ENCODE measurements around the gene PABPC1L. TPM values are rescaled to one million over a fixed set of nuclear protein-coding genes. Genes with fewer than 3 reads are reported as not detected.
"Not testable (repeated sequence)": the region's sequence is repeated elsewhere in the genome, so short reads cannot be mapped to it uniquely, and the experiment has no call there.

The PABPC1L gene
- 3.3 and 5.7 TPM in 2 replicates for total RNA-seq
- 27.0 TPM for polyA plus RNA-seq (2012)

DNA sequence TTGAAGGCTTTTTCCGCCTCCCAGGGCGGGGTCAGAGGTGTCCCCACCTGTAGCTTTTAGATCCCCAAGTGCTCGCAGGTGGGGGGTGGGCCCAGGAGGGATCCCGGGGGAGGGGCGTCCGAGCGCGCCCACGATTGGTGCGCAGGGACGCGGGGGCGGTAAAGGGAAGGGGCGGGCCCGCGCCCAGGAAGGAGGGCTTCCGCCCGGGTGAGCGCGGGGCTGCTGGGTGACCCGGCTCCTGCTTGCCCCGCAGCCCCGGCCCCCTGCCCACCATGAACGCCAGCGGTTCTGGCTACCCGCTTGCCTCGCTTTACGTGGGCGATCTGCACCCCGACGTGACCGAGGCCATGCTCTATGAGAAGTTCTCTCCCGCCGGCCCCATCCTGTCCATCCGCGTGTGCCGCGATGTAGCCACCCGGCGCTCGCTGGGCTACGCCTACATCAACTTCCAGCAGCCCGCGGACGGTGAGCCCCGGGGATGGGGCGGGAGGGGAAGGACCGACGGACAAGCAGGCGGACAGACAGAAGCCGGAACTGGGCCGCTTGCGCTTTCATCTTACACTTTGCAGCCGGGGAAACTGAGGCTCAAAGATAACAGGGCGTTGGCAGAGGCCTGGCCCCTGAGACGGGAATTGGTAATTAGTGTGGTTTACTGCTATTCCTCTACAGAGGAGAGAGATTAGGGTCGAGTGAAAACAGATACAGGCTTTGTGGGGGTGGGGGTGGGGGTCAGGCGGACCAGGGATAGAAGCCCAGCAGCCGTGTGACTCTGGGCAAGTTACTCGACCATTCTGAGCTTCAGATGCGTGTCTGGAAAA is at the start of gene PABPC1L:
TSS of gene PABPC1L (plus strand) at position 189 of the 818 bp plus-strand sequence. CDS start at position 273, 84 bp downstream.
- peak; percentile 61 for DNase-seq (ENCODE audit: low read depth)

DNA sequence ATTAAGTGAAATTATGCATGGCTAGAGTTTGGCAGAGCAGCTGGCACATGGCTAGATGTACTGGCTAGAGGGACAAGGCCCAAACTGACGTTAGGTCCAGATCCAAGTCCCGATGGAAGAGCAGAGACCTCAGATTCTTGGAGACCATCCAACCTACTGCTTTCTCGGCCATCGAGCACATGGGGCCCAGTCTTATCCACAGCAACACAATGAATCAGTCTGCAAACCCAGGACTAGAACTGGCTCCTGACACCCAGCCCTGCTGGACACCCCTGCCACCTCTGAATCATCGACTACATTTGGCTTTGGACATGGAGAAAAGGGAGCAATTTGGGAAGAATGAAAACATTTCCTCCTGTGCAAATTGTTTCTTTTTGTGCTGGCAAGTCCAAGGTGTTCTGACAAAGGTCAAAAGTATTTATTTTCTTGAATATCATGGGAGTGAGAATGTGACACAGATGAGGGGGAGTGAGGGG is 48.3 kb upstream of the PABPC1L start:
- DNase-seq (ENCODE audit: low read depth): peak; percentile 14

DNA sequence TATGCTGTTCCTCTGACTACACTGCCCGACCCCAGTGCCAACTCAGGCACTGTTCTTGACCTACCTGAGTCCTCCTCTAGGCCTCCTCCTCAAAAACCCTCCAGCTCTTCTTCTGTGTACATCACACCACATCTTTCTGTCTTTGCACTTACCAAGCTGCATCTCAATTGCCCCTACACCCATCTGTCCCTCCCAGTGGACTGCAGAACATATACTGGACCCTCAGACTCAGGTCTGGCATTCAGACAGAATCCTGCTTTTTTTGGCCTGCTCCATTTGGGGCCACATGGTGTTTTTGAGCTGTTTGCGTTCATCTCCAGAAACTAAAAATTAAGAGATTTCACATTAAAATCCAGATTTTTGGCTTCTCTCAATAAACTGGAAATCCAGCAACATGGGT is 47.6 kb upstream of the PABPC1L start:
- DNase-seq (ENCODE audit: low read depth): no peak

DNA sequence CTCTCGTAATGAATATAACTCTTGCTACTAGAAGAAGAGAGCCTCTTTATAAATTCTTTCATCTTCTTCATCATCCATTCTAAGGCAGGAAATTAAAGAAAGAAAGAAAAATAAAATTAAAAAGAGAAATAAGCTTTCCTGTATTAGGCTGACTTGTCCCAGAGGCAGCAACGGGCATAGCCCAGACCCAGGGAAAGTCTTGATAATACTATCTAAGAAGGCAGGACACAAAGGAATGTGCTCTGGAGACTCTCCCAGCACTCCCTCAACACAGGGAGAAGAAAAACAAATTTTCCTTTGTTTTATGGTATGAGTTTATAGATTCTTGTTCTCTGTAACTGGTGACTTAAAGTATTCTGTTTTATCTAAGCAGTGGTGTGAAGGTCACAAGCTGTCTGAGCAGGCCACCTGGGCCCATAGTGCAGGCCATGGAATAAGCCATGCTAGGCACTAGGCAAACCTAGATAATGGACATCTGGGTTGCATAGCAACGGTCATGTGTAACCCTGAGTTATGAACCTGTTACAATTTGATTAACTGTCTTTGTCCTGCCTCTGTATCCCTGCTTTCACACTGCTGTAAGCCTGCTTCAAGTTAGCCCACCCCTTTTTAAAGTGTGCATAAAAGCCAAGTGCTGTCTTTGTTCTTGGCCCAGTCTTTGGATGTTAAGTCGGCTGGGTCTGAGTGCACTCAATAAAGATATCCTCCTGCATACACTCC is 46.3 kb upstream of the PABPC1L start:
- DNase-seq (ENCODE audit: low read depth): not testable (repeated sequence)

DNA sequence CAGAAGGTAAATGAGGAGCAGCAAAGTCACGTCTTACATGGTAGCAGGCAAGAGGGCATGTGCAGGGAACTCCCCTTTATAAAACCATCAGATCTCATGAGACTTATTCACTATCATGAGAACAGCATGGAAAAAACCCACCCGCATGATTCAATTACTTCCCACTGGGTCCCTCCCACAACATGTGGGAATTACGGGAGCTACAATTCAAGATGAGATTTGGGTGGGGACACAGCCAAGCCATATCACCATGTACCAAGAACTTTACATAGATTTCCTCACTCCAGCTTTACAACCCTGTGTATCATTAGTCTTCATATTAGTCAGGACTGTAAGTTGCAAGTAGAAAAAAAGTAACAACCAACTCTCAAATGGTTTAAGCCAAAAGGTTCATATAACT is 45.4 kb upstream of the PABPC1L start:
- not testable (repeated sequence) for DNase-seq (ENCODE audit: low read depth)

DNA sequence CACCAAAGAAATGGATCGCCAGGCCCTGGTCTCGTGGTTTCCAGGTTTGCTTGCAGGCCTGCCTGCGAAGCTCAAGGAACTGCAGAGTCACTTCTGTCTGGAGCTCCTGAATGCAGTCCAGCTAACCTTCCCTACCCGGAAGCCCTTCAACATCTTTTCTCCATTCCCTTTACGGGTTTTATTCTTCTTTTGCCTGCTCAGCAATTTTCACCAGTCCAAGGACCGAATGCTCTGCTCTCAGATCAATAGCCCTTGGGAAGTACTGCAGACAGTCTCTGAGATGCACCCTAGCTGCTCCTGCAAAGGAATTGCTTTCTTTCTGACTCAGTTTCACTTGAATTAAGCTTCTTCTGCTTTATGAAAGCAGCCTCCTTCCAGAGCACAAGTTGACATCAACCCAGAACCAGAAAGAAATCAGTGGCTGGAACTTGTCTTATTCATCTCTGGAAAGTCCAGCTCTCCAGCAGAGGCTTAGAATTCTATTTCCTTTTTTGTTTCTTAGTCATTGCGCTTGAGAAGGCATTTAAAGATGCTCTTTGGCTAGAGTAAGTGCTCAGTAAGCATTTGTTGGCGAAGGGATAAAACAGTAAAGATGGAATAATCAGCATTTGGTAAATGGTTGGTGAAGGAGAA is 43.0 kb upstream of the PABPC1L start:
- no peak for DNase-seq (ENCODE audit: low read depth)

DNA sequence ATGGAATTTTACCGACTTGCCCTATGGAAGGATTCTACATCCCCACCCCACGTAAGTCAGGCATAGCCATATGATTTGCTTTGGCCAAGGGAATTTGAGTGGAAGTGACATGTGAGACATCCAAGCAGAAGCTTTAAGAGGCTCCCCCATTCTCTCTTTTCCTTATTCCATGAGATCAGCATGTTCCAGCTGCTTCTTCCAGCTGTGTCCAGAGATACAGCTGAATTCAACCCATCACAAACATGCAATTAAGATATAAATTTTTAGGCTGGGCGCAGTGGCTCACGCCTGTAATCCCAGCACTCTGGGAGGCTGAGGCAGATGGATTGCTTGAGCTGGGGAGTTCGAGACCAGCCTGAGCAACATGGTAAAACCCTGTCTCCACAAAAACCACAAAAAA is 40.4 kb upstream of the PABPC1L start:
- DNase-seq (ENCODE audit: low read depth): no peak

DNA sequence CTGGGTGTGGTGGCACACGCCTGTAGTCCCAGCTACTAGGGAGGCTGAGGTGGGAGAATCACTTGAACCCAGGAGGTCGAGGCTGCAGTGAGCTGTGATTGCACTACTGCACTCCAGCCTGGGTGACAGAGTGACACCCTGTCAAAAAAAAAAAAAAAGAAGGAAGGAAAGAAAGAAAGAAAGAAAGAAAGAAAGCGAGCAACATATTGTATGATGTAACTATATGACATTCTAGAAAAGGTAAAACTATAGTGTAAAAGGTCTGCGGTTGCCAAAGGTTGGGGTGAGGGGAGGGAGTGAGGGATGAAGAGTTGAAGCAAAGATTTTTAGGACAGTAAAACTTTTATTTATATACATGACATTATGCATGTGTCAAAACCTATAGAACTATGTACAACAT is 27.5 kb upstream of the PABPC1L start:
- DNase-seq (ENCODE audit: low read depth): not testable (repeated sequence)

DNA sequence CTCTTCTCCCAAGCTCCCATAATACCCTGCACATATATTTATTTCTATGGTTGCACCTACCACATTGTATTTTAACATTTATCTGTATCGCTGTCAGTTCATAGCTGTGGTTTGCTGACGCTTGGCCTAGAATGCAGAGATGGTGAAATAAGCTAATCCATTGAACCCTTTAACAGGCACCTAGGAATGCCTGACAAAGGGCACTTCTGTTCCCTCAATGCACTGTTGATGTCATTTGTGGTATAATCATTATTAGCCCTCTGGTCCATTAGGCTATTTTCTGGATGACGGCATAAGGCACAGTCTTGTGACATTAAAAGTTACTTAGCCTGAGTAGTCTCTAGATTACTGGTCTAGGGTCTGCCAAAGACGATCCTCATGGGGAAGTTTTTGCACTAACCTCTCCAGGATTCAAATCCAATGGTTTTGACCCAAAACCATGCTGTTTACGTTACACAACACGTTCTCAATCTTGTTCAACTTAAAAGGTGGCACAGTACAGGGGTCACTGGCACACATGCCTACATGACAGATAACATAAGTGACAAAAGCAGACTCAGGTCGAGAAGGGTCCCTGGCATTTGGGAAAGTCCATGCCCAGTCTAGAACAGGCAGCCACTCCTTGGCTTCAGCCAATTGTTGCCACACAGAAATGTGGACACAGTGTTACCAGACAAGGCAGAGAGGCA is 26.5 kb upstream of the PABPC1L start:
- no peak for DNase-seq (ENCODE audit: low read depth)

DNA sequence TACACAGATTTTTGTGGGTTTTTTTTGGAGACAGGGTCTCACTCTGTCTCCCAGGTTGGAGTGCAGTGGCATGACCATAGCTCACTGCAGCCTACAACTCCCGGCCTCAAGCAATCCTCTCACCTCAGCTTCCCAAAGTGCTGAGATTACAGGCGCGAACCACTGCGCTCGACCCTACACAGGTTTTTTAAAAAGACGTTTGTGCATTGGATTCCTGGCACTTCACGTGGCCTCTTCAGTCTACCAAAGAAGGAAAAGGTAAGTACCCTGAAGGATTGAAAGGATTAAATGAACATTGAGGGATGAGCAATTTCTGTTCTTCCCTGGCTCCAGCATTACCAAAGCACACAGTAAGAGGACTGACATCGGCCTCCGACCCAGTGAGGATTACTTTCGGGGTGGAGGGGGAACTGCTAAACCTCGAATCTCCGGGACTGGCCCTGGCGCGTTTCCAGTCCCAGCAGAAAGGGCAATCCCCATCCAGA is 24.9 kb upstream of the PABPC1L start:
- DNase-seq (ENCODE audit: low read depth): no peak

DNA sequence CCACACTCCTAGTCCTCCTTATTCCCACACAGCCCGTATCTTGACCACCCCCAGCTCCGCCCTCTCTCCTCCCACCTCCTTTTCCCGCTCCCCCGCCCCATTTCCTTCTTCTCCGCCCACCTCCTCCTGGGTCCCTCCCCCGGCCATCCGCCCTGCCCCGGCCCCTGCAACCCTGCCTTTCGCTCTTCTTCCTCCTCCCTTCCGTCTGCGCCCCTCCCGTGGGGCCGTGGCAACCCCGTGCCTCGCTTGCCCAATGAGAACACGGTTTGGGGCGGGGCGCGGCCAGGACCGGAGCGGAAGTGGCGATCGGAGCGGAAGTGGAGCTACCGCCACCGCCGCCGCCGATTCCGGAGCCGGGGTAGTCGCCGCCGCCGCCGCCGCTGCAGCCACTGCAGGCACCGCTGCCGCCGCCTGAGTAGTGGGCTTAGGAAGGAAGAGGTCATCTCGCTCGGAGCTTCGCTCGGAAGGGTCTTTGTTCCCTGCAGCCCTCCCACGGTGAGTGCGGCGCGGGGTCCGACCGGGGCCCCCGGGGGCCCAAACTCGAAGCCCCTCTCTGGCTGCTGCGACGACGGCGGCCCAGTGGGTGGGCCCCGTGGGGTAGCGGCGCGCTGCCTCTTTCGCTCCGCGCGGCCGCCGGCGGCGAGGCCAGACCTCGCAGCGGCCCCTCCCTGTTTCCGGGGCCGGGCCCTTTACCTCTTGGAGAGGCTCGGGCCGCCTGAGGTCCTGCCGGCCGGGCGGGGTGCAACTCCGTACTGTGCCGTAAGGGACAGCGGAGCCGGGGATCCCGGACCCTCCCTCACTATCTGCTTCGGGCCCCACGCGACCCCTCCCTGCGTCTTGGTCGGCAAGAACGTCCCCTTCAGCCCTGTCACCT is 24.2 kb upstream of the PABPC1L start, which contains the start of gene YWHAB:
TSS of gene YWHAB (plus strand) at position 314 of the 874 bp plus-strand sequence. CDS start 15,829 bp downstream, outside the sequence.
- DNase-seq (ENCODE audit: low read depth): peak; percentile 99

DNA sequence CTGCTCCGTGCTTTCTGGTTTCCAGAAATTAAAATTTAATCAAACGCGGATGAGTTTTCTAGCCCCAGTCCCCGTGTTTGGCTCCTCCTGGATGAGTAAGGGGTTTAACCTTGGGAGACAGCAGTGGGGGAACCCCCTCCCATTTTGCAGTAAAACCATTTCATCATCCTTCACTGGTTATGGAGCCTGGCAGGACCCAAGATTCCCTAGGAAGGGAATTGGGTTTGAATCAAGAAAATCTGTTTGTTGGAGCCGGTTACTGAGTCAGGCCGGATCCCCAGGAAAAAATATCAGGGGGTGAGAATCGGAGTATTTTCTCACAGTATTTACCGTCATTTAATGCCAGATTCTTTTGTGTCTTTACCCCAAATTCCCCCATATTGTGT is 23.6 kb upstream of the PABPC1L start:
- DNase-seq (ENCODE audit: low read depth): no peak

DNA sequence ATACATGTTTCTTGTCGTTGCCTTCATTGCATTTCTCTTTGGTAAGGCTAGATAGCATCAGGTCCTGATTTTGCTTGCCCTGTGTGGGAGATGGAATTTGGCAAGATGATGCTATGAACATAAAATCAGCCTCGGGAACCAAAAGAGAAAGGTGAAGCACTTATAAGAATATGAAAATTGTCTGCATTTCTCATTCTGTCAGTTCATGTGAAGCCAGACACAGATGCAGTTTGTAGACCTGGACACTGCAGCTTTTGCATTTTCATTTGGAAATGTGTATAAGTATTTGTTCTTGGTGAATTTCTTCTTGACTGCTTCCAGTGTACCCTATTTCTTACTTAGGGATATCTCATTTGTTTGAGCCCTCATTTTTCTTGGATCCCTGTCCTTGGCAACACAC is 23.0 kb upstream of the PABPC1L start:
- DNase-seq (ENCODE audit: low read depth): no peak

DNA sequence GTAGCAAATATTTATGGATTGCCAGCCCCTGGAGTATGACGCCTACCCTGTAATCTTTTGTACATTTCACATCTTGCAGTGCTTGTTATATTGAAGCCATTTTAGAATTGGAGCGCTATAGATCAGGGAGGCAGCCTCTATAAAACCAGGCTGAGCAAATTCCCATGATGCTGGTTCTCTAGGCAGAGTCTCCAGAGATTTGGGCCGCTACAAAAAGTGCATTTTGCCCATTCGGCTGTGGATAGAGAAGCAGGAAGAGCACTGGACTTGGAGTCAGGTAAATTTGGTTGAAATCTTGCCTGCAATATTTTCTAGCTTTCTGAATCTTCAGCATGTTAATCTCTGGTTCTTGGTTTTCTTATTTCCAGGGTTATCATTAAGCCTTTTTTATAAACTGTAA is 22.4 kb upstream of the PABPC1L start:
- DNase-seq (ENCODE audit: low read depth): no peak

DNA sequence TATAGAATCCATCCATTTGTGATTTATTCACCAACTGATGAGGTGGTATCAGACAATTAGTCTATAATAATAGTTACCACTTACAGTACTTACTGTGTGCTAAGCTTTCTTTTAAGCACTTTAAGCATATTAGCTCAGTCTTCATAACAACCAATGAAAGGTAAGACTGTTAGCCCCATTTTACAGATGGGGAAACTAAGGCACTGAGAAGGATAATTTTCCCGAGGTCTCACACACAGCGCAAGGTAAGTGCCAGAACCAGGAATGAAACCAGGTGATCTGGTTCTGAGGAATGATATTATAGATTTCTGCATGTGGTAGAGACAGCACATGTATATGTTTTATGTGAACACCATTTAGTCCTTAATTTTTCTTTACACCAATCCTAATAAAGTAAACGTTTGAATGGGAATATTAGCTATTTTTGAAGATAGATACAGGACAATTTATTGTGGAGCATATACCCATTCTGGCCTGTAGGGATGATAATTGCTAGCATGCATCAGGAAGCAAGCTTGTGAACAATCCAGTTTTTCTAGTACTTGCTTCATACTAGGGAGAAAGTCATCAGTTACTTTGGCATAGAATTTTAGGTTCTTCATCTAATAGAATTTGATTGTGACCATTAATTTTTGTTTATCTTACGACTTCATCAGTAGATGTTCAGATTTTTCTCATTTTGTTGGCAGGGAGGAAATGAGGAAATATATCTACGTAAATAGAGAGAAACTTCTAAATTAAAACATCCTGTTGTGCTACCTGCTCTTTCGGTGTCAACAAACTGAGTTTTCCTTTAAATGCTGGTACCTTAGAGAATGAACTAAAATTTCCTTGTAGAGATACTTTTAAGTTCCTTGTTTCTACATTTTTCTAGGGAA is 21.4 kb upstream of the PABPC1L start:
- DNase-seq (ENCODE audit: low read depth): no peak

DNA sequence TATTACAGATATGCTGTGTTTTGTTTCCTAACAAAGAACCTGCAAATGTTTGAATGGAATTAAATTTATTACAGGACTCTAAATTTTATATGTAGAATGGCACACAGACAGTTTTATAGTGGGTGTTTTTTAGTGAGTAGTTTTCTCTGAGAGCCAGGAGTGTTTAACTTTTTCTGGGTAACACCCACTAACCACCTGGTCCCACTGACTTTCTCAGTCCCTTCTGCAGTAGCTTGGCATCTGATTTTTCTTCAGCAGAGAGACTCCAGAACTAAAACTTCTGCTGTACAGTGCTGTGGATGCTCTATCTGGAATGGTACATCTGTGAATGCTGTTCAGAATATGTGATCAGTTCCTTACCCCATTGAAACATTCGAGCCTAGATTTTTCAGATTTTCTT is 18.0 kb upstream of the PABPC1L start:
- no peak for DNase-seq (ENCODE audit: low read depth)

DNA sequence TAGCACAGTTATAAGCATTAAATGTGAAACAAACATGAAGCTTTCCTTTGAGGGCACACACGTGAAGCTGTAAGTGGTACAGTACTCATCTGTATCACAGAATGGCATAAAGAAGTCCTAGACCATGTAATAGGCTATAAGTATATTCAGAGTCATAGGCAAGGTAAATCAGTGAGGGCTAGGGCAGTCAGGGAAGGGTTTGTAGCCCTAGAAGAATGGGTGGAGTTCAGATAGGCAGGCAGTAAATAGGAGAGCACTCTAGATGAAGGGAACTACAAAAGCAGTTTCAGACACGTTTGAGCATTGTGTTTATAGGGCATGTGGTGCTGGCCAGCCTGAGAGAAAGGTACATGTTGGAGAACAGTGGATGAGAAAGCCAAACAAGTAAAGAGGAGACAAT is 14.9 kb upstream of the PABPC1L start:
- no peak for DNase-seq (ENCODE audit: low read depth)

DNA sequence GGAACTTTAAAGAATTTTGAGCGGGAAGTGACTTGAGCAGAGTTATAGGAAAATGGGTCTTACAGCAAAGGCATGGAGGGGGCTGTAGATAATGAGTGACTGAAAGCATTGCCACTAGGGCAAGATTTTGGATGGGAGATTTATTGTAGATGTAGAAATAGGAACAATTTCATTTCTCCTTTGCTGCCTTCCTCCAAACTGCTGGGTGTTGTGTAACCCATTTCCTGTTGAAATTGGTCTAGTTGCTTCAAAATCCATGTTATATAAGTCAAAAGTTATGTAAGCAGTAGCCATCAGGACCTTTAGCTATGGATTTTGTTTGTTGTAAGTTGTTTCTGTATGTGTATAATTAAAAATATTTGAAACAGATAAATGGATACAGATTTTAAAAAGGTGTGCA is 13.3 kb upstream of the PABPC1L start:
- no peak for DNase-seq (ENCODE audit: low read depth)

DNA sequence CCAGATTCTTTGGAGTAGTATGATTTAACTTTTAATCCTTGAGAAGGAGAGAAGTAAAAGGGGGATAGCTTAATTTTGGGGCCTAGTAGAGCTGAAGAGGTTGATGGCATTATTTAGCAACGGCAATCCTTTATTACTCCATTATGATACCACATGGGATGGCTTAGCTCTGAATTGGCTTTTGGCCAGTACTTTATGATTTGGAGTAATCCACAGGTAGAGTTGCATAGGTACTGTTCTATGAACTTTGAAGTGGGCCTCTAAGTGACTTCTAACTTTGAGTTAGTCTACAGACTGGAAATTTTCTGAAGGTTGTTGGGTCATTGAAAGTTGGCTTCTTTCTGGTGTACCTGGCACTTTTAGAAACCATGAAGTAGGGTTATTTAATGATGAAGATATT is 12.7 kb upstream of the PABPC1L start:
- no peak for DNase-seq (ENCODE audit: low read depth)

All from myocyte (in vitro differentiated cells).